Activated T-cell treated with anti-CD3 and anti-CD28 coated beads, Interleukin-2, amount 50 U/mL, for 48 hours (primary cell): ENCODE measurements around the gene AWAT2.

Source experiments
- DNase-seq, 2 experiments: peaks; one replicate each; pipeline ENCODE4 v3.0.0-alpha.2; 2020

The AWAT2 gene

DNA sequence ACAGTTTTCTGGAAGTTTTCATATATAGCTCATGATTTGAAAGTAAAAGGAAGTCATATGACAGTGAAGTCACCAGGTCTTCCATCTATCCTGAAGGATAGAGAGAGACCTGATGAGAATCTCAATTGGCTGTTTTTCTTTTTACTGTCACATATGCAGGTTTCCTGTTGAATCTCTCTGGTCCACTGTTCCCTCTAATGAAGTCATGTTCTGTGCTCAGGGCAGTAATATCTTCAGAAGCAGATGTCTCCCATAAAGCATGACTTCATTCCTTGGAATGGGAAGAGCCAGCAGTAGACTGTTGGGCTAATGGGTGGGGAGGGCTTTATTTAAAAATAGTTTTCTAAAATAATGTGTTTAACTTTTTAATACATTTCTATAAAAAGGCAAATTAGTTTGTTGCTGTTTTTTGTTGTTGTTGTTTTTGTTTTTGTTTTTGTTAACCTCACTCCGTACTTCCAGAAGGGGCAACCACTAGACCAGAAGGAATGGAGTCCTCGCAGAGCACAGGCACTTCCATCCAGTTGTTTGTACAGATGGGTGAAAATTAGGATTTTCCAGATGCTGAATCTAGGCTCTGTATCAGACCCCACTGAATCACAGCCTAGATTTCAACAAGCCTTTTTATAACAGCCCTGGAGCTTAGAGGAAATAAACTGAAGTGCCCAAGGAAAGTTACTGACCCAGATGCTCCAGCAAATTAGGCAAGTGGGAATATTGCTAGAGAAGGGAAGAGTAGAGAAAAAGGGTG, 54.2 kb downstream of the AWAT2 start:
- DNase-seq = no peak

DNA sequence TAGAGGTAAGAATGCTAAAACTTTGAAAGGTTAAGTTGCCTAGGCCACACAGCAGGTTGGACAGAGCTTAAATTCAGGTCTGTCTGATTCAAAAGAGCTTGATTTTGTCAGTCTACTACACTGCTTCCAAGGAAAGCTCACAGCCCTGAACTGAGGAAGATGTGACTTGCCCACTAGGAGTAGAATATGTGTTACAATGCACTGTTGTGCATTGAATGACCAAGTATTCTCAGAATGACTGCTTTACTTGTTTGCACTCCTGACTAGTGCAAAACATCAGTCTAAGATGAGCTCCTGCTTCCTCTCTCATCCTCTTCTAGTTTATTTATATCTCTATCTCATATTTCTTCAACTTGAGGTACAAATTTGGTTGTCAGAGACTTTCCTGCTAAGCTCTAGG, 56.2 kb downstream of the AWAT2 start:
- DNase-seq = no peak

DNA sequence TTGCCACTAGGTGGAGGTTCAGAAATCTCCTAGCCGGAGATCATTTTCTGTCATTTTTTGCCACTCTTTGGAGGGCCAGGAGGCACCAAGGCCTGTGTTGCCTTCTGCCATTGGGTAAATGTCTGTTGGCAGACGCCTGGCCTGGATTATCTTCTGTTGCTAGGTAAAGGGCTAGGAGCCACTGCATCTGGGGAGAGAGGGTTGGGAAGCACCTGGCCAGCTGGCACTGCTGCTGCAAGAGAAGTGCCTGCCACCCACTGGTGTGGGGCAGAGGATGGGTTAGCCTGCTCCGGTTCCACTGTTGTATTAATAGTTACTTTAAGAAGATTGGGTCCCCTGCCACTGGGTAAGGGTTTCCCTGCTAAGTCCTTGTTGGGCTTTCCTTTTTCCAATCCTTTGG, 58.1 kb downstream of the AWAT2 start:
- DNase-seq = no peak
